Measurements from ENCODE around the gene SCNN1B.
"Not testable (repeated sequence)": the region's sequence is repeated elsewhere in the genome, so short reads cannot be mapped to it uniquely, and the experiment has no call there.

The SCNN1B gene

GRCh38 chr16:23377071-23377931 is 75.2 kb downstream of the SCNN1B start:
- Mint-ChIP-seq H3K36me3 (ENCODE audit: low read depth) (no peaks in the 10 kb centered on the region), H3K9me3 (no peaks in the 10 kb centered on the region), H3K27me3 (ENCODE audit: low read depth) (peaks cover 21% of the 10 kb centered on the region), H3K27ac (no peak overlapping the region), H3K4me1 (no peaks in the 10 kb centered on the region), H3K4me3 (no peak overlapping the region)
- no peak for TF ChIP-seq CTCF (IDR thresholded peaks at IDR 0.05; ENCODE audit: unreplicated experiment in 3 of 3)

- Mint-ChIP-seq H3K4me1 (no peaks in the 10 kb centered on the region), H3K27me3 (ENCODE audit: low read depth) (peaks cover 21% of the 10 kb centered on the region), H3K36me3 (ENCODE audit: low read depth) (no peaks in the 10 kb centered on the region), H3K4me3 (no peak overlapping the region), H3K27ac (no peak overlapping the region), H3K9me3 (no peaks in the 10 kb centered on the region)
- no peak for TF ChIP-seq CTCF (IDR thresholded peaks at IDR 0.05; ENCODE audit: unreplicated experiment in 3 of 3)
Measured at GRCh38 chr16:23378256-23378655, 76.2 kb downstream of the SCNN1B start.

- Mint-ChIP-seq H3K4me3 (no peak overlapping the region), H3K4me1 (no peaks in the 10 kb centered on the region), H3K27me3 (ENCODE audit: low read depth) (peaks cover 21% of the 10 kb centered on the region), H3K27ac (no peak overlapping the region), H3K36me3 (ENCODE audit: low read depth) (no peaks in the 10 kb centered on the region), H3K9me3 (no peaks in the 10 kb centered on the region)
- no peak for TF ChIP-seq CTCF (IDR thresholded peaks at IDR 0.05; ENCODE audit: unreplicated experiment in 3 of 3)
Measured at GRCh38 chr16:23378921-23379320, 76.8 kb downstream of the SCNN1B start.

- Mint-ChIP-seq H3K27ac (no peak overlapping the region), H3K4me1 (no peaks in the 10 kb centered on the region), H3K27me3 (ENCODE audit: low read depth) (peaks cover 21% of the 10 kb centered on the region), H3K4me3 (no peak overlapping the region), H3K36me3 (ENCODE audit: low read depth) (no peaks in the 10 kb centered on the region), H3K9me3 (no peaks in the 10 kb centered on the region)
- no peak for TF ChIP-seq CTCF (IDR thresholded peaks at IDR 0.05; ENCODE audit: unreplicated experiment in 3 of 3)
Measured at GRCh38 chr16:23379707-23380106, 77.6 kb downstream of the SCNN1B start.

- H3K4me3 Mint-ChIP-seq: no peak overlapping the region
- no peak overlapping the region for H3K27ac Mint-ChIP-seq
- no peaks in the 10 kb centered on the region for H3K9me3 Mint-ChIP-seq
- H3K27me3 Mint-ChIP-seq (ENCODE audit: low read depth): peaks cover 19% of the 10 kb centered on the region
- H3K4me1 Mint-ChIP-seq: no peaks in the 10 kb centered on the region
- TF ChIP-seq CTCF (IDR thresholded peaks at IDR 0.05; ENCODE audit: unreplicated experiment in 3 of 3): no peak
- H3K36me3 Mint-ChIP-seq (ENCODE audit: low read depth): no peaks in the 10 kb centered on the region
Measured at GRCh38 chr16:23380501-23380951, 78.4 kb downstream of the SCNN1B start.

- not testable (repeated sequence) for H3K27ac Mint-ChIP-seq; H3K36me3 Mint-ChIP-seq (ENCODE audit: low read depth); H3K4me3 Mint-ChIP-seq; H3K9me3 Mint-ChIP-seq; H3K4me1 Mint-ChIP-seq
- H3K27me3 Mint-ChIP-seq (ENCODE audit: low read depth): peaks cover 11% of the 10 kb centered on the region
Measured at GRCh38 chr16:23381702-23382101, 79.6 kb downstream of the SCNN1B start.
